PC-3 (cell line): ENCODE data around the gene VILL. TPM values are rescaled to one million over a fixed set of nuclear protein-coding genes. Genes with fewer than 3 reads are reported as not detected.
"Not testable (repeated sequence)": the region's sequence is repeated elsewhere in the genome, so short reads cannot be mapped to it uniquely, and the experiment has no call there.

Experiments
- ATAC-seq: fragments of 200-7000 bp; cut with Tn5 transposase; 2 replicates; pipeline ENCODE4 v1.9.1; 2020; ENCODE audit warnings: mild to moderate bottlenecking, moderate library complexity
- BruUV-seq: library from RNA; stranded (reverse); fragments of 400-500 nt; replicated peaks from 2 replicates; lab custom pipeline; 2021; lab: Mats Ljungman, UMichigan
- CTCF ChIA-PET: fragments of 300-600 bp; sonication (Branson Sonifier 250); formaldehyde crosslinking; loops from one replicate; lab custom pipeline; 2022; ENCODE audit warnings: antibody characterized with exemption; lab: Charles Lee
- POLR2A ChIA-PET: fragments of 300-600 bp; sonication (Branson Sonifier 250); formaldehyde crosslinking; loops from one replicate; lab custom pipeline; 2022; ENCODE audit warnings: antibody characterized with exemption; ENCODE audit not compliant: unreplicated experiment; lab: Charles Lee
- DNase-seq: peaks from one replicate; pipeline ENCODE4 v3.0.0-alpha.2; 2015
- H2AFZ ChIP-seq: fragments of 300-600 bp; sonication (generic); 2 replicates; pipeline ENCODE4 v1.6.0; 2016; ENCODE audit warnings: antibody characterized with exemption, low read length
- H3F3A ChIP-seq: fragments of 300-600 bp; sonication (generic); one replicate; pipeline ENCODE4 v1.6.0; 2017; ENCODE audit warnings: antibody characterized with exemption, low read length, control low read depth, mild to moderate bottlenecking; ENCODE audit not compliant: unreplicated experiment
- H3K27ac ChIP-seq: fragments of 300-600 bp; sonication (generic); 2 replicates; pipeline ENCODE4 v1.5.1; 2016; ENCODE audit warnings: mild to moderate bottlenecking, low read length
- H3K27me3 ChIP-seq: fragments of 300-600 bp; sonication (generic); 2 replicates; pipeline ENCODE4 v1.6.1; 2016; ENCODE audit warnings: low read length, mixed read lengths
- H3K36me3 ChIP-seq: fragments of 300-600 bp; sonication (generic); 2 replicates; pipeline ENCODE4 v1.6.1; 2016; ENCODE audit warnings: low read depth, mixed run types, low read length, mixed read lengths
- H3K4me1 ChIP-seq: fragments of 300-600 bp; sonication (generic); 2 replicates; pipeline ENCODE4 v1.5.1; 2016; ENCODE audit warnings: low read length; ENCODE audit not compliant: insufficient read depth
- H3K4me2 ChIP-seq: fragments of 300-600 bp; sonication (generic); 2 replicates; pipeline ENCODE4 v1.6.0; 2016; ENCODE audit warnings: low read length
- H3K4me3 ChIP-seq: fragments of 300-600 bp; sonication (generic); 2 replicates; pipeline ENCODE4 v1.5.1; 2016; ENCODE audit warnings: mild to moderate bottlenecking, low read length, mixed read lengths
- H3K79me2 ChIP-seq: fragments of 300-600 bp; sonication (generic); 2 replicates; pipeline ENCODE4 v1.6.1; 2017; ENCODE audit warnings: low read length, mixed read lengths
- H3K9ac ChIP-seq: fragments of 300-600 bp; sonication (generic); 2 replicates; pipeline ENCODE4 v1.6.0; 2016; ENCODE audit warnings: mild to moderate bottlenecking, low read length
- H3K9me2 ChIP-seq: fragments of 300-600 bp; sonication (generic); replicated peaks from 2 replicates; pipeline ENCODE4 v1.6.1; 2016; ENCODE audit warnings: mixed run types, low read length, mixed read lengths
- H3K9me3 ChIP-seq: fragments of 300-600 bp; sonication (generic); 2 replicates; pipeline ENCODE4 v1.6.1; 2016; ENCODE audit warnings: low read length, mixed read lengths
- H4K20me1 ChIP-seq: fragments of 300-600 bp; sonication (generic); 2 replicates; pipeline ENCODE4 v1.6.1; 2016; ENCODE audit warnings: low read length, mixed read lengths
- EZH2 ChIP-seq: fragments of 300-600 bp; sonication (generic); IDR thresholded peaks from one replicate; pipeline ENCODE4 v1.6.1; 2017; ENCODE audit warnings: antibody characterized with exemption, mild to moderate bottlenecking, low read length; ENCODE audit not compliant: unreplicated experiment
- EZH2phosphoT487 ChIP-seq: fragments of 300-600 bp; sonication (generic); IDR thresholded peaks from 2 replicates; pipeline ENCODE4 v1.6.1; 2018; ENCODE audit warnings: mild to moderate bottlenecking, antibody characterized with exemption, low read length, borderline replicate concordance
- intact Hi-C: fragments of 100-400 bp; cut with micrococcal nuclease; formaldehyde crosslinking; loops from 2 replicates; pipeline ENCODE4 v1.9.0; 2023
- total RNA-seq: library from RNA; depleted of rRNA; stranded (reverse); fragments of >200 nt; gene quantifications from 2 replicates; pipeline ENCODE4 v1.2.3, GENCODE V29; 2014
- TF ChIP-seq, protein P1 (sequence below): fragments of 300-600 bp; sonication (generic); conservative IDR thresholded peaks from 2 replicates; pipeline ENCODE4 v1.5.1; 2017; ENCODE audit warnings: antibody characterized with exemption, low read depth, mild to moderate bottlenecking, low read length

The VILL gene
- total RNA-seq, 1 experiment from 2014 or later = 0.44 TPM

DNA sequence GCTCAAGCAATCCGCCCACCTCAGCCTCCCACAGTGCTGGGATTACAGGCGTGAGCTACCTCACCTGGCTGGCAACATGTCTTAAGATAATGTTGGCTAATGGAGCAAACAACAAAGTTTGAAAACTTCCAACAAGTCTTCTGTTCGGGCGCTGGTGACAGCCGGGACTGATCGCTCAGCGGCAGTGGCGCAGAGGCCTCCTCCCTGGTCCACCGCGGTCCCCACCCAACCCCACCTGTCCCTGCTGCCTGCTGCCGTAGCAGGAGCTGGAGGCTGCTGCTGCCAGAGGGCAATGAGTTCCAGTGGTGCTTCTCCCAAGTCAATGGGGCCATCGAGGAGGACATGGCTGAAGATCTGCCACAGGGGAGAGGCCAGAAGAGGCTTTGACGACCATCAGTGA is 60.5 kb downstream of the VILL start:
- no peak overlapping the region for H2AFZ ChIP-seq
- ChIA-PET POLR2A (no interaction called here), CTCF (no interaction called here)
- BruUV-seq = no TSS peak
- no peak overlapping the region for H3K9ac ChIP-seq
- H3K9me3 ChIP-seq = no peaks in the 10 kb centered on the region
- H3K4me2 ChIP-seq = no peak overlapping the region
- TF ChIP-seq EZH2 = no peak
- TF ChIP-seq EZH2phosphoT487 = no peak
- TF ChIP-seq, protein P1, sequence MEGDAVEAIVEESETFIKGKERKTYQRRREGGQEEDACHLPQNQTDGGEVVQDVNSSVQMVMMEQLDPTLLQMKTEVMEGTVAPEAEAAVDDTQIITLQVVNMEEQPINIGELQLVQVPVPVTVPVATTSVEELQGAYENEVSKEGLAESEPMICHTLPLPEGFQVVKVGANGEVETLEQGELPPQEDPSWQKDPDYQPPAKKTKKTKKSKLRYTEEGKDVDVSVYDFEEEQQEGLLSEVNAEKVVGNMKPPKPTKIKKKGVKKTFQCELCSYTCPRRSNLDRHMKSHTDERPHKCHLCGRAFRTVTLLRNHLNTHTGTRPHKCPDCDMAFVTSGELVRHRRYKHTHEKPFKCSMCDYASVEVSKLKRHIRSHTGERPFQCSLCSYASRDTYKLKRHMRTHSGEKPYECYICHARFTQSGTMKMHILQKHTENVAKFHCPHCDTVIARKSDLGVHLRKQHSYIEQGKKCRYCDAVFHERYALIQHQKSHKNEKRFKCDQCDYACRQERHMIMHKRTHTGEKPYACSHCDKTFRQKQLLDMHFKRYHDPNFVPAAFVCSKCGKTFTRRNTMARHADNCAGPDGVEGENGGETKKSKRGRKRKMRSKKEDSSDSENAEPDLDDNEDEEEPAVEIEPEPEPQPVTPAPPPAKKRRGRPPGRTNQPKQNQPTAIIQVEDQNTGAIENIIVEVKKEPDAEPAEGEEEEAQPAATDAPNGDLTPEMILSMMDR = no peak
- H3K27ac ChIP-seq = no peak overlapping the region
- no peak overlapping the region for H3K4me3 ChIP-seq
- no peaks in the 10 kb centered on the region; the same call in 1 of the 2 replicates for H3K9me2 ChIP-seq
- no peaks in the 10 kb centered on the region for H3K4me1 ChIP-seq
- no peak for DNase-seq
- H3K79me2 ChIP-seq = no peaks in the 10 kb centered on the region
- H3K36me3 ChIP-seq = no peaks in the 10 kb centered on the region
- ATAC-seq = no peak
- no peaks in the 10 kb centered on the region for H3F3A ChIP-seq
- intact Hi-C loops = no loop called here
- H3K27me3 ChIP-seq = no peaks in the 10 kb centered on the region; the same call in 1 of the 2 replicates
- no peaks in the 10 kb centered on the region for H4K20me1 ChIP-seq

DNA sequence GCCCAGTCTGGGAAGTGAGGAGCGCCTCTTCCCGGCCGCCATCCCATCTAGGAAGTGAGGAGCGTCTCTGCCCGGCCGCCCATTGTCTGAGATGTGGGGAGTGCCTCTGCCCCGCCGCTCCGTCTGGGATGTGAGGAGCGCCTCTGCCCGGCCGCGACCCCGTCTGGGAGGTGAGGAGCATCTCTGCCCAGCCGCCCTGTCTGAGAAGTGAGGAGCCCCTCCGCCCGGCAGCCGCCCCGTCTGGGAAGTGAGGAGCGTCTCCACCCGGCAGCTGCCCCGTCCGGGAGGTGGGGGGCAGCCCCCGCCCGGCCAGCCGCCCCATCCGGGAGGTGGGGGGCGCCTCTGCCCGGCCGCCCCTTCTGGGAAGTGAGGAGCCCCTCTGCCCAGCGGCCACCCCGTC is 62.7 kb downstream of the VILL start:
- H3K36me3 ChIP-seq, H3F3A ChIP-seq, H4K20me1 ChIP-seq, intact Hi-C loops, ATAC-seq, POLR2A ChIA-PET, H3K27me3 ChIP-seq, DNase-seq, H3K4me3 ChIP-seq, H3K4me2 ChIP-seq, H3K9ac ChIP-seq, H3K9me2 ChIP-seq, H3K27ac ChIP-seq, H3K79me2 ChIP-seq, BruUV-seq, CTCF ChIA-PET, H2AFZ ChIP-seq, H3K4me1 ChIP-seq, H3K9me3 ChIP-seq: not testable (repeated sequence)

DNA sequence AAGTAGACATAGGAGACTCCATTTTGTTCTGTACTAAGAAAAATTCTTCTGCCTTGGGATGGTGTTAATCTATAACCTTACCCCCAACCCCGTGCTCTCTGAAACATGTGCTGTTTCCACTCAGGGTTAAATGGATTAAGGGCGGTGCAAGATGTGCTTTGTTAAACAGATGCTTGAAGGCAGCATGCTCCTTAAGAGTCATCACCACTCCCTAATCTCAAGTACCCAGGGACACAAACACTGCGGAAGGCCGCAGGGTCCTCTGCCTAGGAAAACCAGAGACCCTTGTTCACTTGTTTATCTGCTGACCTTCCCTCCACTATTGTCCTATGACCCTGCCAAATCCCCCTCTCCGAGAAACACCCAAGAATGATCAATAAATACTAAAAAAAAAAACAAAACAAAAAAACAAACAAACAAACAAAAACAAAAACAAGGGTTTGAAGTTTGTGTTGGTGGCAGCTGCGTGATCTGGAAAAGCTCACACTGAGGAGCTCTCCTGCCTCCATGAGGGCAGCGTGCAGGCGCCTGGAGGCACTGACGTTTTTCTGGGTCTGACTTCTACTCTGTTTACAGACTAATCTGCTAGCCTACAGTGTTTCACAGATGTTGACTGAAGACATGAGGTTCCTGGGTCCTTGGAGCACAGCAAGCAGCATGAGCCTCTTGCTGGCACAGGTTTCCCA is 63.4 kb downstream of the VILL start:
- H3K4me1 ChIP-seq, intact Hi-C loops, POLR2A ChIA-PET: not testable (repeated sequence)

More for the DNA sequence above, 63.4 kb downstream of the VILL start:
- H3K79me2 ChIP-seq, H3K9me3 ChIP-seq, H3K9ac ChIP-seq, H3K4me3 ChIP-seq, H3K27ac ChIP-seq, H3F3A ChIP-seq, CTCF ChIA-PET, BruUV-seq, H2AFZ ChIP-seq, H4K20me1 ChIP-seq, H3K9me2 ChIP-seq, ATAC-seq, H3K4me2 ChIP-seq, H3K36me3 ChIP-seq, H3K27me3 ChIP-seq, DNase-seq: not testable (repeated sequence)
